GM18526 (cell line): ENCODE results near the gene FBXO24.

ENCODE experiments used
- POLR2A ChIP-seq: IDR thresholded peaks from 3 replicates; pipeline ENCODE4 v1.6.1; 2011; ENCODE audit not compliant: insufficient read length; ENCODE audit errors: extremely low read depth

FBXO24 gene

DNA sequence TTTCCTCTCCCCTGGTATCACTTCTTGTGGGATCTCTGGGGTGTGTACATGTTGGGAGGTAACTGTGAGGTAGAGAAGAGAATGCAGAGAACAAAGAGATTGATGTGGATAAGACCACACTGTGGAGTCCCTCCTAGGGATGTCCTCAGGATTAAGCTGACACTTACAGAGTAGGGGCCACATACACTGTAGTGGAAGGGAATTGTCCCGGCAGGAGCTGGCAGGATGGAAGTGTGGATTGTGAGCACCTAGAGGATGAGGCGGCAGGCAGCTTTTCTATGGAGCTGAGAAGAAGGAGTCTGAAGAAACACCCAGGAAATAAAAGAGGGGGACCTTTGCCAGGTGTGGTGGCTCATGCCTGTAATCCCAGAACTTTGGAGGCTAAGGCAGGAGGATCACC lies 33.6 kb upstream of the FBXO24 start:
- TF ChIP-seq POLR2A = no peak

GRCh38 chr7:100553032-100553431 lies 33.1 kb upstream of the FBXO24 start:
- TF ChIP-seq POLR2A = no peak

- TF ChIP-seq POLR2A = no peak
Observed at GRCh38 chr7:100555701-100556100, 30.4 kb upstream of the FBXO24 start.

GRCh38 chr7:100556541-100556940 lies 29.6 kb upstream of the FBXO24 start:
- no peak for TF ChIP-seq POLR2A

GRCh38 chr7:100559127-100559526 lies 27.0 kb upstream of the FBXO24 start:
- no peak for TF ChIP-seq POLR2A

DNA sequence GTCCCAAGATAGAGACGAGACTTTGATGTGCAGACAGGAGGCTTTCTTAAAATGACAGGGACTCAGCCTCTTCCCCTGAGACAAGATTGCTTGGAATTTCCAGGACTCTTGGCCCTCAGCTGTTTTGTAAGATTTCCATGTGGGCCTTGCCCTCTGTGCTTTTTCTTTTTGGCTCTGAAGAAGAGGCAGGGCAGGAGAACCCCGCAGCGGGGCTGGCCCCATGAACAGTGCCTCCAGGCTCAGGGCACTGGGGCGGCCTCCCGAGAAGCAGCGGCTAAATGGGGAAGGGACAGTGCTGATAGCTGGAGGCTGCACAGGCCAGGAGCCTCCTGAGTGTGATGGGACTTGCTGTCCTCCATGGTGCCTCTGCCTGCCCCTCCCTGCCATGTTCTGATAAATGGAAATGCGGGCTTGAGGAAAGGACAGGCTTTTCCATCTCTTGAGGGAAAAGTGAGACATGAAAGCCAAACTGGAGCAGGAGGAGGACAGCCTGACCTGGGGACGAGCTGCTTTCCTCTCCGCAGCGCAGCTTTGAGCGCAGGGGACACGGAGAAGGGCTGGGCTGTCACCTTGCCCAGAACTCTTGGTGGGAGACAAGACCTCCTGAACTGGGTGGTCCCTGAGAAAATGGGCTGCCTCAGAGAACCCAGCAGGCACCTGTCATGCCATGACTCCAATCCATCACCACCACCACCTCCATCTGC lies 24.5 kb upstream of the FBXO24 start:
- no peak for TF ChIP-seq POLR2A

DNA sequence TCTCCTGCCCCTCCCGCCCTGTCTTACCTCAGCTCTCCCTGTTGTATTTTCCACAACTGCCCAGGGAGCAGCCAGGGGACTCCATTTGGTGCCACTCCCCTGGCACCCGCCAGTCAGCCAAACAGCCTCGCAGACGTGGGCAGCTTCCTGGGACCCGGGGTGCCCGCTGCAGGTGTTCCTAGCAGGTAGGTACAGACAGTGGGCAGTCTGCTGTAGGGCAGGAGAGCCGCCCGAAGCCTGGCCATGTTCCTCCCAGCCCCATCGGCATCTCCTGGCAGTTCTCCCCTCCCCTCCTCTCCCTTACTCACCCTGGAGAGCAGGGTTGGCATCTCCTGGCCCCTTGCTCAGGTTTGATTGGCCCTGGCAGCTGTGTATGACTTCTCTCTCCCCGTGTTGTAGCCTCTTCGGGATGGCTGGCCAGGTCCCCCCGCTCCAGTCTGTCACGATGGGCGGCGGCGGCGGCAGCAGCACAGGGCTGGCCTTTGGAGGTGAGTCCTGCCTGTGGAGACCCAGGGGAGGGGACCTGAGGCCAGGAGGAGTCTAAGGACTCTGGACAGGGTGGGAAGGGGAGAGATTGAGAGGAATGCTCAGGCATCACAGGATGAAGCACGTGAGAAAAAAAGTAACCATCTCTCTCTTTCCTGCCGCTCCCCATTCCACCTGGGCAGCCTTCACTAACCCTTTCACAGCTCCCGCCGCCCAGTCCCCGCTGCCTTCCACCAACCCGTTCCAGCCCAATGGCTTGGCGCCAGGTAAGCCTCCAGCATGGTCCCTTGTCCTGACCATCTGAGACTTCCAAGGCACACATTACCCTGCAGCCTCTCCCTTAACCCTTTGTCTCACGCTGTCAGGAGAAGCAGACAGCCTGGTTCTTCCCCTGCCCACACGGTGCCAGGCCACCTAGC lies 23.7 kb upstream of the FBXO24 start:
- TF ChIP-seq POLR2A = no peak

DNA sequence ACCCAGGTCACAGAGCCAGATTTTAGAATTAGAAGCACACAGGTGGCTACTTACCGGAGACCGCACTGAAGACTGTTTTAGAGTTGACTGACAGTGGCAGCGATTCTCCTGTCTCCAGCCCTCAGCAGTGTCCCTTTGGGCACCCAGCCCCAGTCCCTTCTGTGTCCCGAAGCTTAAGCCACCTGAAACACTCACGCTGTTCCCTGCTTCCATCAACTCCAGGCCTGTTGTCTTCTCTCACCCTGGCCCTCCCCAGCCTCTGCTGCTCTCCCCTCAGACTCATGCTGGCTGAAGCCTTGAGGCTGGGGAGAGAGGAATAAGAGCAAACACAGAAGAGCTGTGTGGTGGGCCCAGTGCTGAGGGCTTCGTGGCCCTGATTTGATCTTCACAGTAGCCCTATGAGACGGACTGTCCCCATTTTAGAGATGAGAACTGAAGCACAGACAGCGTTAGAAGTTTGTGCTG lies 23.0 kb upstream of the FBXO24 start:
- no peak for TF ChIP-seq POLR2A

DNA sequence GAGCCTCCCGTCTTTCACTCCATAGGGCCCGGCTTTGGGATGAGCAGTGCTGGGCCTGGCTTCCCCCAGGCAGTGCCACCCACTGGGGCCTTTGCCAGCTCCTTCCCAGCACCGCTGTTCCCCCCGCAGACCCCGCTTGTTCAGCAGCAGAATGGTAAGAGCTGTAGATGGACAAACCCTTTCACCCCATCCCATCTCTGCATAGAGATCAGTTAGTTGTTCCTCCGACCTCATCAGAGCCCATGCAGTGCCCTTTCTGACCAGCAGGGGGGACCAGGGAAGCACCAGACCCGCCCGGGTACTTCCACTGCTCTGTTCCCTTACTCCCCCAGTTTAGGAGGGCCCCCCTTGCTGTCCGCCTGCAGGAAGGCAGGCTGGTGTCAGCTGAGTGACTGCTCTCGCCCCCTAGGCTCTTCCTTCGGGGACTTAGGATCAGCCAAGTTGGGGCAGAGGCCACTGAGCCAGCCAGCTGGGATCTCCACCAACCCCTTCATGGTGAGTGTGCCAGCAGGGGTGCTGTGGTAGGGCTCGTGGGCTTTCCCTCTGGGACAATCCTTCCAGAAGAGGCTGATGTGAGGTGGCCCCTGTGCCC lies 22.2 kb upstream of the FBXO24 start:
- no peak for TF ChIP-seq POLR2A

GRCh38 chr7:100565133-100565571 lies 21.0 kb upstream of the FBXO24 start:
- TF ChIP-seq POLR2A = no peak

DNA sequence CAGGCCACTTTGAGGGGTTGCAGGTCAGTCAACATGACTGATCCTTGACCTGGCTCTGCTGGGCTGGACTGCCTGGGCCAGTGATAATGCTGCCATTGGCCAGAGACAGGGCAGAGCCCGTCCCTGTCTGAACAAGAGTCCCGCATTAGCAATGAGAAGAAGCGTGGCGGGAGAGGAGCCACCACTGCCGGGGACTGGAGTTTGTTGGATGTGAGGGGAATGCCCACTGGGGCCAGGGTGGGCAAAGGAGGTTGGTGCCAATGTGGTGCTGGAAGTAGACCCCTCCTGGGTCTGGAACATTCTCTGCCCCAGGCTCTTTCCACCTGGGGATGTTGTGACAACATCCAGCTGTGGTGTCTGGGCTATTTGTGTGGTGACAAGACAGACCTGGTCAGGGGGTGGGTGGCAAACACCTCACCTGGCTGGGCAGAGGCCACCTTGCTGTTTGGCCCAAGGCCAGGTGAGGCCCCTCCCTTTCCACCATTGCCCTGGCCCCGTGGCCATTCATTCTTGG lies 20.1 kb upstream of the FBXO24 start:
- TF ChIP-seq POLR2A = no peak

DNA sequence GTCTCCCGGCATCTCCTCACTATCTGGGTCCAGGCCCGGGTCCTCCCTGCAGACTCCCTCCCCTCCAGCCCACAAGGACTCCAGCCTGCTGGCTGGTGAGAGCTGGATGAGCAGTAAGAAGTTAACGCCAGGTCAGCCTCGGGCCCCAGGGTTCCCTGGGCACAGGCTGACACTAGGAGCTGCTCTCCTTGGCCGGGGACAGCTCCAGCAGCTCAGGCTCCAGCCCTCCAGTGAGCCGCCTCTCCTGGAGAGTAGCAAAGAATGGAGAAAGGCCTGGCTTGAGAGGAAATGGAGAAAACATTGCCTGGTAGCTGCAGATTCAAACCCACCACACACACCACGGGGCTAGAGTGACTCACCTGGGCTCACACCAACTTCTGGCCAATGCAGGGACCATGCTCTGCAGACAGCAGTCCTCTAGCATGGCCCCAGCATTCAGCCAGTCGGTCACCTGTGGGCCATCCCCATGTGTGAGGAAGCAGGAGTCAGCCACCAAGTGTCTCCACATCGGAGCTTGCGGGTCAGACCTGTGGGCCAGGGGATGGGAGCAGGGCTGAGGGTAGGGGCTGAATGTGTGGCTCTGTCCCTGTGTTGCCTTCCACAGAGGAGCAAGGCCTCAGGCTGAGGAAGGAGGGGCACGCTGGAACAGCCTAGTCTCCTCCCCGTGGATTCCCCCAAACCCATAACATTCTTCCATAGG lies 18.9 kb upstream of the FBXO24 start:
- TF ChIP-seq POLR2A = no peak

GRCh38 chr7:100567751-100568175 lies 18.4 kb upstream of the FBXO24 start:
- no peak for TF ChIP-seq POLR2A

- TF ChIP-seq POLR2A = peak; percentile 12
Observed at GRCh38 chr7:100568176-100568895, 17.8 kb upstream of the FBXO24 start.
